Mesenchymal stem cell (in vitro differentiated cells and primary cell): ENCODE measurements around the gene NPVF.

Experiments
- DNase-seq: peaks from one replicate; pipeline ENCODE4 v3.0.0-alpha.2; 2013
- H2AFZ ChIP-seq: one replicate; pipeline ENCODE4 v1.6.1; 2013; ENCODE audit warnings: low read depth, mild to moderate bottlenecking, control low read depth, inconsistent platforms, low read length, moderate library complexity
- H2AK5ac ChIP-seq: 2 replicates; pipeline ENCODE4 v1.6.1; 2013; ENCODE audit warnings: low read length, moderate library complexity, mild to moderate bottlenecking, inconsistent platforms; ENCODE audit not compliant: severe bottlenecking
- H2BK120ac ChIP-seq: one replicate; pipeline ENCODE4 v1.6.1; 2013; ENCODE audit warnings: low read depth, mild to moderate bottlenecking, inconsistent platforms, low read length, moderate library complexity
- H2BK12ac ChIP-seq, 2 experiments: one replicate each; pipeline ENCODE4 v1.6.1; 2013; ENCODE audit warnings: inconsistent platforms in 2 of 2, low read length in 2 of 2, mild to moderate bottlenecking in 2 of 2, moderate library complexity in 2 of 2, control low read depth in 1 of 2
- H2BK15ac ChIP-seq: one replicate; pipeline ENCODE4 v1.6.1; 2013; ENCODE audit warnings: mild to moderate bottlenecking, low read depth, inconsistent platforms; ENCODE audit not compliant: poor library complexity, severe bottlenecking
- H2BK5ac ChIP-seq: 2 replicates; pipeline ENCODE4 v1.6.1; 2013; ENCODE audit warnings: low read depth, mild to moderate bottlenecking, low read length, control low read depth, inconsistent platforms; ENCODE audit not compliant: poor library complexity, severe bottlenecking
- H3K14ac ChIP-seq, 2 experiments: one replicate each; pipeline ENCODE4 v1.6.1; 2013; ENCODE audit warnings: inconsistent platforms in 2 of 2, low read length in 2 of 2, control low read depth in 1 of 2, mild to moderate bottlenecking in 1 of 2, moderate library complexity in 1 of 2
- H3K18ac ChIP-seq, 2 experiments: one replicate each; pipeline ENCODE4 v1.6.1; 2013; ENCODE audit warnings: inconsistent platforms in 2 of 2, low read length in 2 of 2, control low read depth in 1 of 2, low read depth in 1 of 2, mild to moderate bottlenecking in 1 of 2
- H3K23ac ChIP-seq, 2 experiments: one replicate each; pipeline ENCODE4 v1.6.1; 2013; ENCODE audit warnings: inconsistent platforms in 2 of 2, low read length in 2 of 2, mild to moderate bottlenecking in 2 of 2, moderate library complexity in 2 of 2, control low read depth in 1 of 2
- H3K27ac ChIP-seq: 2 replicates; pipeline ENCODE4 v1.5.1; 2013; ENCODE audit warnings: mild to moderate bottlenecking, moderate library complexity, low read length, control low read depth, inconsistent platforms; ENCODE audit not compliant: poor library complexity, severe bottlenecking
- H3K27me3 ChIP-seq, 2 experiments: 2 replicates each; pipeline versions ENCODE4 v1.6.1 to v1.7.0; 2013; ENCODE audit warnings: low read length in 2 of 2, mild to moderate bottlenecking in 2 of 2, moderate library complexity in 2 of 2, control low read depth in 1 of 2, inconsistent platforms in 1 of 2; ENCODE audit not compliant: control insufficient read depth in 1 of 2, insufficient read depth in 1 of 2
- H3K36me3 ChIP-seq, 2 experiments: 2 replicates each; pipeline versions ENCODE4 v1.6.1 to v1.7.0; 2013; ENCODE audit warnings: low read length in 2 of 2, control low read depth in 1 of 2, inconsistent platforms in 1 of 2, low read depth in 1 of 2, mild to moderate bottlenecking in 1 of 2; ENCODE audit not compliant: insufficient read depth in 2 of 2, control insufficient read depth in 1 of 2
- H3K4ac ChIP-seq, 2 experiments: one replicate each; pipeline ENCODE4 v1.6.1; 2013; ENCODE audit warnings: inconsistent platforms in 2 of 2, low read length in 2 of 2, mild to moderate bottlenecking in 2 of 2, moderate library complexity in 2 of 2, control low read depth in 1 of 2, low read depth in 1 of 2
- H3K4me1 ChIP-seq: 2 replicates; pipeline ENCODE4 v1.6.1; 2013; ENCODE audit warnings: low read depth, low read length, control low read depth; ENCODE audit not compliant: control insufficient read depth, insufficient read depth
- H3K4me2 ChIP-seq: 2 replicates; pipeline ENCODE4 v1.6.1; 2013; ENCODE audit warnings: low read length, mild to moderate bottlenecking, inconsistent platforms; ENCODE audit not compliant: poor library complexity, severe bottlenecking
- H3K4me3 ChIP-seq, 2 experiments: 2 replicates each; pipeline versions ENCODE4 v1.5.1 to v1.7.0; 2013; ENCODE audit warnings: low read length in 2 of 2, mild to moderate bottlenecking in 2 of 2, control low read depth in 1 of 2, low read depth in 1 of 2; ENCODE audit not compliant: insufficient read depth in 1 of 2
- H3K79me1 ChIP-seq: replicated peaks from 2 replicates; pipeline ENCODE4 v1.6.1; 2013; ENCODE audit warnings: mild to moderate bottlenecking, control low read depth, low read length, inconsistent platforms; ENCODE audit not compliant: poor library complexity, severe bottlenecking
- H3K9ac ChIP-seq: 2 replicates; pipeline ENCODE4 v1.7.0; 2013; ENCODE audit warnings: mild to moderate bottlenecking, low read length, moderate library complexity
- H3K9me3 ChIP-seq: 2 replicates; pipeline ENCODE4 v1.7.0; 2013; ENCODE audit warnings: mild to moderate bottlenecking, low read length; ENCODE audit not compliant: control insufficient read depth
- H4K8ac ChIP-seq: one replicate; pipeline ENCODE4 v1.6.1; 2013; ENCODE audit warnings: inconsistent platforms, mild to moderate bottlenecking, low read length, moderate library complexity
- H4K91ac ChIP-seq: one replicate; pipeline ENCODE4 v1.6.1; 2013; ENCODE audit warnings: mild to moderate bottlenecking, low read length, inconsistent platforms
- WGBS: methylation state at CpG from one replicate; pipeline ENCODE4 v1.1.7; 2013; ENCODE audit warnings: mixed read lengths; 5-methylcytosine and 5-hydroxymethylcytosine counted together

Gene NPVF

GRCh38 chr7:25261545-25262140 is 33.4 kb upstream of the NPVF start:
- no peak overlapping the region for H2BK120ac ChIP-seq
- no peaks in the 10 kb centered on the region for H3K79me1 ChIP-seq
- H3K27me3 ChIP-seq, result peaks cover 0 to 3% of the 10 kb centered on the region in 2 experiments
- H2BK5ac ChIP-seq, result no peak overlapping the region
- peak overlapping the region in 1 of 2 experiments; percentile 68 for H3K4me3 ChIP-seq
- H3K27ac ChIP-seq, result no peak overlapping the region
- no peak overlapping the region for H3K18ac ChIP-seq
- 94% methylated on average over 4 of the region's 4 CpGs for WGBS
- H3K4me2 ChIP-seq, result no peak overlapping the region
- no peak overlapping the region for H2BK15ac ChIP-seq
- no peak overlapping the region for H2AK5ac ChIP-seq
- no peak overlapping the region for H2BK12ac ChIP-seq
- no peaks in the 10 kb centered on the region for H3K9me3 ChIP-seq
- no peak overlapping the region for H3K4ac ChIP-seq
- no peak overlapping the region for H4K91ac ChIP-seq
- no peak overlapping the region for H4K8ac ChIP-seq
- no peak overlapping the region for H3K14ac ChIP-seq
- peak overlapping the region; percentile 81 for H3K9ac ChIP-seq
- no peaks in the 10 kb centered on the region for H3K36me3 ChIP-seq
- no peak overlapping the region for H3K23ac ChIP-seq
- no peak overlapping the region for H2AFZ ChIP-seq
- DNase-seq, result no peak
- H3K4me1 ChIP-seq, result peaks cover 2% of the 10 kb centered on the region

- WGBS, result 56% methylated on average over 3 of the region's 5 CpGs
- Histone ChIP-seq H3K4me1 (peaks cover 2% of the 10 kb centered on the region), H3K9ac (peak overlapping the region; percentile 81), H3K27me3 (peaks cover 0 to 3% of the 10 kb centered on the region in 2 experiments), H3K14ac (no peak overlapping the region), H2BK5ac (no peak overlapping the region), H3K4ac (no peak overlapping the region), H3K27ac (no peak overlapping the region), H3K18ac (no peak overlapping the region), H4K91ac (no peak overlapping the region), H2BK120ac (no peak overlapping the region), H3K4me3 (peak overlapping the region in 1 of 2 experiments; percentile 68), H3K4me2 (no peak overlapping the region), H2AFZ (no peak overlapping the region), H2AK5ac (no peak overlapping the region), H2BK12ac (no peak overlapping the region), H3K36me3 (no peaks in the 10 kb centered on the region), H3K9me3 (no peaks in the 10 kb centered on the region), H3K79me1 (no peaks in the 10 kb centered on the region), H4K8ac (no peak overlapping the region), H3K23ac (no peak overlapping the region), H2BK15ac (no peak overlapping the region)
- peak; percentile 72 for DNase-seq
Measured at GRCh38 chr7:25260862-25261494, 32.7 kb upstream of the NPVF start.

GRCh38 chr7:25259487-25260243 is 31.4 kb upstream of the NPVF start:
- Histone ChIP-seq H2BK120ac (no peak overlapping the region), H3K9me3 (no peaks in the 10 kb centered on the region), H2BK15ac (no peak overlapping the region), H3K18ac (no peak overlapping the region), H3K36me3 (no peaks in the 10 kb centered on the region), H3K4me2 (no peak overlapping the region), H2BK12ac (no peak overlapping the region), H3K4ac (no peak overlapping the region), H3K4me1 (peaks cover 2% of the 10 kb centered on the region), H4K91ac (no peak overlapping the region), H3K4me3 (no peak overlapping the region), H3K27me3 (peaks cover 0 to 3% of the 10 kb centered on the region in 2 experiments), H3K27ac (no peak overlapping the region), H2BK5ac (no peak overlapping the region), H3K23ac (no peak overlapping the region), H3K14ac (no peak overlapping the region), H2AK5ac (no peak overlapping the region), H4K8ac (no peak overlapping the region), H3K79me1 (no peaks in the 10 kb centered on the region), H2AFZ (no peak overlapping the region), H3K9ac (peak overlapping the region; percentile 28)
- peak; percentile 82 for DNase-seq
- 21% methylated on average over 10 of the region's 13 CpGs for WGBS

- Histone ChIP-seq H2BK15ac (no peak overlapping the region), H3K27me3 (peaks cover 0 to 3% of the 10 kb centered on the region in 2 experiments), H3K27ac (no peak overlapping the region), H2BK120ac (no peak overlapping the region), H2AFZ (no peak overlapping the region), H3K4me3 (no peak overlapping the region), H2AK5ac (no peak overlapping the region), H3K4me2 (no peak overlapping the region), H3K79me1 (no peaks in the 10 kb centered on the region), H3K4ac (no peak overlapping the region), H3K14ac (no peak overlapping the region), H3K18ac (no peak overlapping the region), H3K4me1 (no peaks in the 10 kb centered on the region), H4K91ac (no peak overlapping the region), H2BK5ac (no peak overlapping the region), H2BK12ac (no peak overlapping the region), H3K36me3 (no peaks in the 10 kb centered on the region), H4K8ac (no peak overlapping the region), H3K9ac (no peak overlapping the region), H3K23ac (no peak overlapping the region), H3K9me3 (no peaks in the 10 kb centered on the region)
- WGBS, result 91% methylated on average over 6 of the region's 6 CpGs
- no peak for DNase-seq
Measured at GRCh38 chr7:25256333-25256819, 28.1 kb upstream of the NPVF start.
